GM12878 (cell line): ENCODE results near the gene TMSB15B. TPM values are rescaled to one million over a fixed set of nuclear protein-coding genes. Genes with fewer than 3 reads are reported as not detected.
A peak's percentile ranks its signal among the peaks of the same experiment; 100 is the strongest.

ENCODE experiments used
- BMI1 ChIP-seq: fragments of 450-650 bp; IDR thresholded peaks from 2 replicates; pipeline ENCODE4 v1.6.1; 2016; ENCODE audit warnings: mild to moderate bottlenecking, moderate library complexity, borderline replicate concordance
- CREB1 ChIP-seq: IDR thresholded peaks from 2 replicates; pipeline ENCODE4 v1.6.1; 2012; ENCODE audit warnings: low read depth, mild to moderate bottlenecking, inconsistent platforms
- EED ChIP-seq: sonication (generic); IDR thresholded peaks from 2 replicates; pipeline ENCODE4 v1.6.1; 2016; ENCODE audit warnings: antibody characterized with exemption, low read depth
- GABPA ChIP-seq: IDR thresholded peaks from 2 replicates; pipeline ENCODE4 v1.6.1; 2014; ENCODE audit warnings: antibody characterized with exemption, low read depth, mild to moderate bottlenecking, inconsistent platforms
- GATAD2B ChIP-seq: fragments of 450-650 bp; conservative IDR thresholded peaks from 2 replicates; pipeline ENCODE4 v1.6.1; 2017; ENCODE audit warnings: low read depth, mild to moderate bottlenecking, moderate library complexity
- IKZF1 ChIP-seq: fragments of 450-650 bp; conservative IDR thresholded peaks from 2 replicates; pipeline ENCODE4 v1.6.1; 2017; ENCODE audit warnings: antibody characterized with exemption, mild to moderate bottlenecking
- IKZF2 ChIP-seq, 2 experiments: fragments of 450-650 bp; IDR thresholded peaks; 2 replicates each; pipeline ENCODE4 v1.6.1; 2017; ENCODE audit warnings: mild to moderate bottlenecking in 2 of 2, moderate library complexity in 2 of 2
- POLR2AphosphoS5 ChIP-seq: IDR thresholded peaks from 2 replicates; pipeline ENCODE4 v1.6.1; 2011; ENCODE audit warnings: mild to moderate bottlenecking, low read length, inconsistent platforms
- TAF1 ChIP-seq: IDR thresholded peaks from 2 replicates; pipeline ENCODE4 v1.6.1; 2011; ENCODE audit warnings: mild to moderate bottlenecking, low read depth, low read length, borderline replicate concordance
- ZZZ3 ChIP-seq: IDR thresholded peaks from 2 replicates; pipeline ENCODE4 v1.6.1; 2011; ENCODE audit warnings: low read depth; ENCODE audit not compliant: control insufficient read depth, insufficient read length
- polyA plus RNA-seq, 11 experiments: library from polyadenylated mRNA; depleted of rRNA in 4 of 11; unstranded in 6 of 11; stranded (reverse) in 5 of 11; fragments of >200 nt; fragmentation: Nextera tagmentation in 4 of 11; fragmentation: Illumina TruSeq in 1 of 11; extraction: Ambion mirVana in 4 of 11; extraction: Trizol in 1 of 11; gene quantifications; 1 replicate in 1 of 11; 2 replicates in 10 of 11; pipeline versions ENCODE4 v1.2.1 to v1.2.3, GENCODE V29; 2011 to 2016; ENCODE audit warnings: inconsistent platforms in 2 of 11, missing spikeins in 2 of 11, low read depth in 1 of 11
- total RNA-seq, 4 experiments: library from RNA; depleted of rRNA in 3 of 4; stranded (reverse); fragments of >200 nt in 3 of 4; fragmentation: Illumina TruSeq in 1 of 4; extraction: Trizol in 1 of 4; gene quantifications; 2 replicates each; pipeline versions ENCODE4 v1.2.1 to v1.2.3, GENCODE V29; 2013 to 2021
- TF ChIP-seq, protein P1 (sequence below): fragments of 450-650 bp; conservative IDR thresholded peaks from 2 replicates; pipeline ENCODE4 v1.6.1; 2017; ENCODE audit warnings: mild to moderate bottlenecking, moderate library complexity
- TF ChIP-seq, protein P2 (sequence below): fragments of 450-650 bp; IDR thresholded peaks from 2 replicates; pipeline ENCODE4 v1.6.1; 2018; ENCODE audit warnings: mild to moderate bottlenecking, low read depth, moderate library complexity; ENCODE audit not compliant: partially characterized antibody
- TF ChIP-seq, protein P3 (sequence below): IDR thresholded peaks from 2 replicates; pipeline ENCODE4 v1.6.1; 2011; ENCODE audit warnings: mild to moderate bottlenecking, low read depth, low read length, moderate library complexity; ENCODE audit not compliant: insufficient replicate concordance
- TF ChIP-seq, protein P4 (sequence below): fragments of 450-650 bp; formaldehyde crosslinking; IDR thresholded peaks from 2 replicates; pipeline ENCODE4 v1.5.0; 2022; ENCODE audit warnings: mild to moderate bottlenecking, missing genetic modification characterization

TMSB15B gene
- total and polyA plus RNA-seq, 10 of the 15 experiments (the other 5 are each of a cell fraction or from before 2014, with no cell fraction given): 8.8 to 45.2 (median 18.1) TPM

DNA sequence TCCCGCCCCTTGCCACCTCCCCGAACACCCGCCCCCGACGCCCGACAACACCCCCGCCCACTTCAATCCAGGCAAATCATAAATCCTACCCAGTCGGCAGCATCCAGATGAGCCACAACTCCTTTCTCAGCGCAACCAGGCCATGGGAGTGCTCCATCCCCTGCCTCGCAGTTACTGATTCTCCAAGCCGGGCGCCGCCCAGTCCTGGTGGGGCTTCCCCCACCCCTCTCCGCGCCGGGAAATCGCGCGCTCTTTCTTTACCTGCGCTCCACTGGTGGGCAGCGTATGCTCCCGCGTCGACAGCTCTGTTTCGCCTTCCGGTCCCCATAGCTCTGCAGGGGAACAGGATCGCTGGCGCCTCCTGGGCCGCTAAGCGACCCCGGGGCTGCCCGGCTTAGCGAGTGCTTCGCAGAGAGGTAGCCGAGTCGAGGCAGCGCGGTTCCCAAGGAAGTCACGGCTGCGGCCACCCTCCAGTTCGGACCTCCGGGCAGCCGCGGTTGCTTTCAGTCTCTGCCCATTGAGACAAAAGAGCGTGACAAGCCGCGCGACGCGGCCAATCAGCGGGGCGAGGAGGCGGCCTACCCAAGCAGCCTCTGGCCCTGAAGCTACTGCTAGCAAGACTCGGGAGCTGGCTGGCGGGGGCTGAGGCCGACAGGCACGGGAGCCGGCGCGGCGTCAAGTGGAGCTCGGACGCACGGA, 43.7 kb upstream of the TMSB15B start (continued):
- 0 out of 2 replicates have a peak, but pooled peaks have one; percentile 48 for TF ChIP-seq TAF1
- TF ChIP-seq GABPA: no peak
- TF ChIP-seq, protein P1, sequence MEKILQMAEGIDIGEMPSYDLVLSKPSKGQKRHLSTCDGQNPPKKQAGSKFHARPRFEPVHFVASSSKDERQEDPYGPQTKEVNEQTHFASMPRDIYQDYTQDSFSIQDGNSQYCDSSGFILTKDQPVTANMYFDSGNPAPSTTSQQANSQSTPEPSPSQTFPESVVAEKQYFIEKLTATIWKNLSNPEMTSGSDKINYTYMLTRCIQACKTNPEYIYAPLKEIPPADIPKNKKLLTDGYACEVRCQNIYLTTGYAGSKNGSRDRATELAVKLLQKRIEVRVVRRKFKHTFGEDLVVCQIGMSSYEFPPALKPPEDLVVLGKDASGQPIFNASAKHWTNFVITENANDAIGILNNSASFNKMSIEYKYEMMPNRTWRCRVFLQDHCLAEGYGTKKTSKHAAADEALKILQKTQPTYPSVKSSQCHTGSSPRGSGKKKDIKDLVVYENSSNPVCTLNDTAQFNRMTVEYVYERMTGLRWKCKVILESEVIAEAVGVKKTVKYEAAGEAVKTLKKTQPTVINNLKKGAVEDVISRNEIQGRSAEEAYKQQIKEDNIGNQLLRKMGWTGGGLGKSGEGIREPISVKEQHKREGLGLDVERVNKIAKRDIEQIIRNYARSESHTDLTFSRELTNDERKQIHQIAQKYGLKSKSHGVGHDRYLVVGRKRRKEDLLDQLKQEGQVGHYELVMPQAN: peak; percentile 48; the same call in 1 of the 2 replicates
- TF ChIP-seq POLR2AphosphoS5: 0 out of 2 replicates have a peak, but pooled peaks have one; percentile 38
- TF ChIP-seq, protein P2, sequence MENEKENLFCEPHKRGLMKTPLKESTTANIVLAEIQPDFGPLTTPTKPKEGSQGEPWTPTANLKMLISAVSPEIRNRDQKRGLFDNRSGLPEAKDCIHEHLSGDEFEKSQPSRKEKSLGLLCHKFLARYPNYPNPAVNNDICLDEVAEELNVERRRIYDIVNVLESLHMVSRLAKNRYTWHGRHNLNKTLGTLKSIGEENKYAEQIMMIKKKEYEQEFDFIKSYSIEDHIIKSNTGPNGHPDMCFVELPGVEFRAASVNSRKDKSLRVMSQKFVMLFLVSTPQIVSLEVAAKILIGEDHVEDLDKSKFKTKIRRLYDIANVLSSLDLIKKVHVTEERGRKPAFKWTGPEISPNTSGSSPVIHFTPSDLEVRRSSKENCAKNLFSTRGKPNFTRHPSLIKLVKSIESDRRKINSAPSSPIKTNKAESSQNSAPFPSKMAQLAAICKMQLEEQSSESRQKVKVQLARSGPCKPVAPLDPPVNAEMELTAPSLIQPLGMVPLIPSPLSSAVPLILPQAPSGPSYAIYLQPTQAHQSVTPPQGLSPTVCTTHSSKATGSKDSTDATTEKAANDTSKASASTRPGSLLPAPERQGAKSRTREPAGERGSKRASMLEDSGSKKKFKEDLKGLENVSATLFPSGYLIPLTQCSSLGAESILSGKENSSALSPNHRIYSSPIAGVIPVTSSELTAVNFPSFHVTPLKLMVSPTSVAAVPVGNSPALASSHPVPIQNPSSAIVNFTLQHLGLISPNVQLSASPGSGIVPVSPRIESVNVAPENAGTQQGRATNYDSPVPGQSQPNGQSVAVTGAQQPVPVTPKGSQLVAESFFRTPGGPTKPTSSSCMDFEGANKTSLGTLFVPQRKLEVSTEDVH: no peak
- peak; percentile 45 for TF ChIP-seq IKZF1
- no peak for TF ChIP-seq ZZZ3
- TF ChIP-seq EED: 0 out of 2 replicates have a peak, but pooled peaks have one; percentile 9
- TF ChIP-seq CREB1: 0 out of 2 replicates have a peak, but pooled peaks have one; percentile 17
- no peak for TF ChIP-seq IKZF2 (IDR thresholded peaks at IDR 0.05)
- TF ChIP-seq, protein P3, sequence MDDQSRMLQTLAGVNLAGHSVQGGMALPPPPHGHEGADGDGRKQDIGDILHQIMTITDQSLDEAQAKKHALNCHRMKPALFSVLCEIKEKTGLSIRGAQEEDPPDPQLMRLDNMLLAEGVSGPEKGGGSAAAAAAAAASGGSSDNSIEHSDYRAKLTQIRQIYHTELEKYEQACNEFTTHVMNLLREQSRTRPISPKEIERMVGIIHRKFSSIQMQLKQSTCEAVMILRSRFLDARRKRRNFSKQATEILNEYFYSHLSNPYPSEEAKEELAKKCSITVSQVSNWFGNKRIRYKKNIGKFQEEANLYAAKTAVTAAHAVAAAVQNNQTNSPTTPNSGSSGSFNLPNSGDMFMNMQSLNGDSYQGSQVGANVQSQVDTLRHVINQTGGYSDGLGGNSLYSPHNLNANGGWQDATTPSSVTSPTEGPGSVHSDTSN: no peak
- TF ChIP-seq, protein P4, sequence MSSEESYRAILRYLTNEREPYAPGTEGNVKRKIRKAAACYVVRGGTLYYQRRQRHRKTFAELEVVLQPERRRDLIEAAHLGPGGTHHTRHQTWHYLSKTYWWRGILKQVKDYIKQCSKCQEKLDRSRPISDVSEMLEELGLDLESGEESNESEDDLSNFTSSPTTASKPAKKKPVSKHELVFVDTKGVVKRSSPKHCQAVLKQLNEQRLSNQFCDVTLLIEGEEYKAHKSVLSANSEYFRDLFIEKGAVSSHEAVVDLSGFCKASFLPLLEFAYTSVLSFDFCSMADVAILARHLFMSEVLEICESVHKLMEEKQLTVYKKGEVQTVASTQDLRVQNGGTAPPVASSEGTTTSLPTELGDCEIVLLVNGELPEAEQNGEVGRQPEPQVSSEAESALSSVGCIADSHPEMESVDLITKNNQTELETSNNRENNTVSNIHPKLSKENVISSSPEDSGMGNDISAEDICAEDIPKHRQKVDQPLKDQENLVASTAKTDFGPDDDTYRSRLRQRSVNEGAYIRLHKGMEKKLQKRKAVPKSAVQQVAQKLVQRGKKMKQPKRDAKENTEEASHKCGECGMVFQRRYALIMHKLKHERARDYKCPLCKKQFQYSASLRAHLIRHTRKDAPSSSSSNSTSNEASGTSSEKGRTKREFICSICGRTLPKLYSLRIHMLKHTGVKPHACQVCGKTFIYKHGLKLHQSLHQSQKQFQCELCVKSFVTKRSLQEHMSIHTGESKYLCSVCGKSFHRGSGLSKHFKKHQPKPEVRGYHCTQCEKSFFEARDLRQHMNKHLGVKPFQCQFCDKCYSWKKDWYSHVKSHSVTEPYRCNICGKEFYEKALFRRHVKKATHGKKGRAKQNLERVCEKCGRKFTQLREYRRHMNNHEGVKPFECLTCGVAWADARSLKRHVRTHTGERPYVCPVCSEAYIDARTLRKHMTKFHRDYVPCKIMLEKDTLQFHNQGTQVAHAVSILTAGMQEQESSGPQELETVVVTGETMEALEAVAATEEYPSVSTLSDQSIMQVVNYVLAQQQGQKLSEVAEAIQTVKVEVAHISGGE (CRISPR knock-in tag): no peak
- no peak for TF ChIP-seq BMI1
- peak; percentile 34; the same call in 1 of the 2 replicates for TF ChIP-seq GATAD2B
